Activated CD8-positive, alpha-beta memory T cell treated with anti-CD3 and anti-CD28 coated beads, Interleukin-2, amount 50 U/mL, for 1 hour (primary cell): Measurements from ENCODE around the gene AFMID.
A peak's percentile ranks its signal among the peaks of the same experiment; 100 is the strongest.
"Not testable (repeated sequence)": the region's sequence is repeated elsewhere in the genome, so short reads cannot be mapped to it uniquely, and the experiment has no call there.

ENCODE experiments used
- DNase-seq: peaks from one replicate; pipeline ENCODE4 v3.0.0-alpha.2; 2020; ENCODE audit errors: extremely low read depth

The AFMID gene

GRCh38 chr17:78186692-78187595 lies at the start of gene AFMID, which contains the start of gene TK1:
Gene AFMID (plus strand): TSS chr17:78187362. CDS start chr17:78187371, 9 bp downstream.
Gene TK1 (minus strand): TSS chr17:78187052. CDS start chr17:78186994, 58 bp downstream.
- DNase-seq: peak; percentile 20

GRCh38 chr17:78137392-78138203 lies 49.6 kb upstream of the AFMID start:
- DNase-seq: no peak

- DNase-seq: no peak
Observed at GRCh38 chr17:78138204-78139060, 48.7 kb upstream of the AFMID start.

- not testable (repeated sequence) for DNase-seq
Observed at GRCh38 chr17:78139861-78140168, 47.3 kb upstream of the AFMID start.

- DNase-seq: peak; percentile 85
Observed at GRCh38 chr17:78140169-78141051, 46.8 kb upstream of the AFMID start.

GRCh38 chr17:78141437-78142118 lies 45.6 kb upstream of the AFMID start:
- no peak for DNase-seq

- DNase-seq: no peak
Observed at GRCh38 chr17:78142119-78142861, 44.9 kb upstream of the AFMID start.

GRCh38 chr17:78143214-78144146 lies 43.7 kb upstream of the AFMID start:
- no peak for DNase-seq

- no peak for DNase-seq
Observed at GRCh38 chr17:78144147-78144719, 42.9 kb upstream of the AFMID start.

- DNase-seq: no peak
Observed at GRCh38 chr17:78144736-78145641, 42.2 kb upstream of the AFMID start.

- DNase-seq: no peak
Observed at GRCh38 chr17:78146471-78146869, 40.7 kb upstream of the AFMID start.

- DNase-seq: no peak
Observed at GRCh38 chr17:78146881-78147280, 40.3 kb upstream of the AFMID start.

- no peak for DNase-seq
Observed at GRCh38 chr17:78147315-78147998, 39.7 kb upstream of the AFMID start.

GRCh38 chr17:78148286-78149016 lies 38.7 kb upstream of the AFMID start:
- DNase-seq: no peak

GRCh38 chr17:78151514-78152008 lies 35.6 kb upstream of the AFMID start:
- DNase-seq: no peak
